MM.1S (cell line): ENCODE measurements around the gene KCNIP1.

Experiments used
- DNase-seq: peaks from one replicate; pipeline ENCODE4 v3.0.0-alpha.2; 2015
- H2AFZ ChIP-seq: fragments of 300-600 bp; sonication (generic); 2 replicates; pipeline ENCODE4 v1.6.0; 2016; ENCODE audit warnings: antibody characterized with exemption, low read length
- H3F3A ChIP-seq: fragments of 300-600 bp; sonication (generic); 2 replicates; pipeline ENCODE4 v1.6.1; 2016; ENCODE audit warnings: mild to moderate bottlenecking, antibody characterized with exemption, low read length, moderate library complexity, mixed read lengths; ENCODE audit not compliant: insufficient read depth
- H3K27ac ChIP-seq: fragments of 300-600 bp; sonication (generic); 2 replicates; pipeline ENCODE4 v1.5.1; 2016; ENCODE audit warnings: mild to moderate bottlenecking, low read length
- H3K27me3 ChIP-seq: fragments of 300-600 bp; sonication (generic); replicated peaks from 2 replicates; pipeline ENCODE4 v1.6.0; 2016; ENCODE audit warnings: low read length; ENCODE audit not compliant: insufficient read depth
- H3K36me3 ChIP-seq: fragments of 300-600 bp; sonication (generic); replicated peaks from 2 replicates; pipeline ENCODE4 v1.6.1; 2016; ENCODE audit warnings: mild to moderate bottlenecking, low read length, mixed read lengths; ENCODE audit not compliant: insufficient read depth
- H3K4me1 ChIP-seq: fragments of 300-600 bp; sonication (generic); 2 replicates; pipeline ENCODE4 v1.6.1; 2016; ENCODE audit warnings: low read length, mixed read lengths
- H3K4me2 ChIP-seq: fragments of 300-600 bp; sonication (generic); 2 replicates; pipeline ENCODE4 v1.6.0; 2016; ENCODE audit warnings: low read depth, low read length
- H3K4me3 ChIP-seq: fragments of 300-600 bp; sonication (generic); 2 replicates; pipeline ENCODE4 v1.5.1; 2016; ENCODE audit warnings: low read length, mixed read lengths
- H3K79me2 ChIP-seq: fragments of 300-600 bp; sonication (generic); 2 replicates; pipeline ENCODE4 v1.6.1; 2016; ENCODE audit warnings: mixed run types, low read length, mixed read lengths
- H3K9ac ChIP-seq: fragments of 300-600 bp; sonication (generic); 2 replicates; pipeline ENCODE4 v1.6.1; 2016; ENCODE audit warnings: low read length, mixed read lengths
- H3K9me2 ChIP-seq: fragments of 300-600 bp; sonication (generic); replicated peaks from 2 replicates; pipeline ENCODE4 v1.6.1; 2016; ENCODE audit warnings: mild to moderate bottlenecking, low read length, mixed read lengths; ENCODE audit not compliant: insufficient read depth
- H3K9me3 ChIP-seq: fragments of 300-600 bp; sonication (generic); replicated peaks from 2 replicates; pipeline ENCODE4 v1.6.1; 2016; ENCODE audit warnings: mild to moderate bottlenecking, low read length, mixed read lengths; ENCODE audit not compliant: insufficient read depth
- H4K20me1 ChIP-seq: fragments of 300-600 bp; sonication (generic); 2 replicates; pipeline ENCODE4 v1.6.1; 2016; ENCODE audit warnings: mild to moderate bottlenecking, low read length, moderate library complexity, mixed read lengths; ENCODE audit not compliant: insufficient read depth
- EZH2 ChIP-seq: fragments of 300-600 bp; sonication (generic); optimal IDR thresholded peaks from 2 replicates; pipeline ENCODE3; 2017; ENCODE audit warnings: low read depth, mild to moderate bottlenecking, antibody characterized with exemption, low read length, mixed read lengths
- EZH2phosphoT487 ChIP-seq: fragments of 300-600 bp; sonication (generic); IDR thresholded peaks from 2 replicates; pipeline ENCODE4 v1.6.1; 2018; ENCODE audit warnings: antibody characterized with exemption, low read length
- TF ChIP-seq, protein P1 (sequence below): fragments of 300-600 bp; sonication (generic); IDR thresholded peaks from 2 replicates; pipeline ENCODE4 v1.5.1; 2016; ENCODE audit warnings: antibody characterized with exemption, low read length, mixed read lengths

KCNIP1 gene

DNA sequence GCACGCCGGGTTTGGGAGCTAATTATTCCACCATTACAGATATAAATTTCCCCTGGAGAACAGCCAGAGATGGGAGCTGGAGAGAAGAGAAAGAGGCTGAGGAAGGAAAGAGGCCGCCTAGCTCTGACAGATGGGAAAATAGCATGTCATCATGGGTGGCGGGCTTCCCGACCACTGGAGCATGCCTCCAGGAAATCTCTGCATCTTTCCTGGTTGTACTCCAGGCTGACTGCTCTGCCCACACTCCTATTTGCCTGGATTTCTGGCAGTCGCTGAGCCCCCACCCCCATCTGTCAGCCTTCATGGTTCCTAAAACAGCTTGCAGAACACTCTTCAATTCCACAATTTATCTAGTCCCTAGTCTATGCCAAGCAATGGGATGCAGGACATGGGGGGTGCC lies 265.4 kb downstream of the KCNIP1 start:
- TF ChIP-seq EZH2phosphoT487: no peak
- TF ChIP-seq, protein P1, sequence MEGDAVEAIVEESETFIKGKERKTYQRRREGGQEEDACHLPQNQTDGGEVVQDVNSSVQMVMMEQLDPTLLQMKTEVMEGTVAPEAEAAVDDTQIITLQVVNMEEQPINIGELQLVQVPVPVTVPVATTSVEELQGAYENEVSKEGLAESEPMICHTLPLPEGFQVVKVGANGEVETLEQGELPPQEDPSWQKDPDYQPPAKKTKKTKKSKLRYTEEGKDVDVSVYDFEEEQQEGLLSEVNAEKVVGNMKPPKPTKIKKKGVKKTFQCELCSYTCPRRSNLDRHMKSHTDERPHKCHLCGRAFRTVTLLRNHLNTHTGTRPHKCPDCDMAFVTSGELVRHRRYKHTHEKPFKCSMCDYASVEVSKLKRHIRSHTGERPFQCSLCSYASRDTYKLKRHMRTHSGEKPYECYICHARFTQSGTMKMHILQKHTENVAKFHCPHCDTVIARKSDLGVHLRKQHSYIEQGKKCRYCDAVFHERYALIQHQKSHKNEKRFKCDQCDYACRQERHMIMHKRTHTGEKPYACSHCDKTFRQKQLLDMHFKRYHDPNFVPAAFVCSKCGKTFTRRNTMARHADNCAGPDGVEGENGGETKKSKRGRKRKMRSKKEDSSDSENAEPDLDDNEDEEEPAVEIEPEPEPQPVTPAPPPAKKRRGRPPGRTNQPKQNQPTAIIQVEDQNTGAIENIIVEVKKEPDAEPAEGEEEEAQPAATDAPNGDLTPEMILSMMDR: no peak
- TF ChIP-seq EZH2: no peak
- no peak overlapping the region for H3K4me2 ChIP-seq
- no peaks in the 10 kb centered on the region for H4K20me1 ChIP-seq
- H3K79me2 ChIP-seq: no peaks in the 10 kb centered on the region
- H3F3A ChIP-seq: no peaks in the 10 kb centered on the region
- no peaks in the 10 kb centered on the region for H3K36me3 ChIP-seq
- no peak overlapping the region for H3K9ac ChIP-seq
- H3K27me3 ChIP-seq: no peaks in the 10 kb centered on the region
- no peaks in the 10 kb centered on the region for H3K9me2 ChIP-seq
- no peaks in the 10 kb centered on the region for H3K4me1 ChIP-seq
- H3K9me3 ChIP-seq: no peaks in the 10 kb centered on the region
- no peak for DNase-seq
- H2AFZ ChIP-seq: no peak overlapping the region
- H3K4me3 ChIP-seq: no peak overlapping the region
- no peak overlapping the region for H3K27ac ChIP-seq

DNA sequence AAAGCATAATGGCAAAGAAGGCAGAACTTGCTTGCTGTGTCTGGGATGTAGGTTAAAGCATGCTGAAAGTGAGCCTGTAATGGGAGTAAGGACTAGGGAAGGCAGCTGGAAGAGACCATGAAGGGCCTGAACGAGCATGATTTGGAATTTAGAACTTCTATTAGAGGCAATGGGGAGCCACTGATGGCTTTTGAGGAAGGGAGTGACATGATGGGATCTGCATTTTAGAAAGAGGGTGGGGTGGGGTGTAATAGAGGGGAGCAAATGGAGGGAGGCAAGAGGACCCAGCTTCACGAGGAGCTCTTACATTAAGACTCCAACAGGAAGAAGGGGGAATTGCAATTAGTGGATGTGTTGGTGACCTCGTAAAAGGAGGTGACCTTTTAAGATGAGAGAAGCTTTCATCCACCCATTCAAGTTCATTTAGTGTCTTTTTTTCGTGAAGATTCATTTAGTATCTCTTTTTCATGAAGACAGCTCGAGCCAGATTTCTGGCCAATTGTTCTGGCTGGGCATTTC lies 266.1 kb downstream of the KCNIP1 start:
- TF ChIP-seq, protein P1: no peak
- no peak for TF ChIP-seq EZH2phosphoT487
- TF ChIP-seq EZH2: no peak
- Histone ChIP-seq H3K4me2 (no peak overlapping the region), H2AFZ (no peak overlapping the region), H3K27me3 (no peaks in the 10 kb centered on the region), H3K79me2 (no peaks in the 10 kb centered on the region), H3K9me3 (no peaks in the 10 kb centered on the region), H3F3A (no peaks in the 10 kb centered on the region), H3K27ac (no peak overlapping the region), H3K9ac (no peak overlapping the region), H4K20me1 (no peaks in the 10 kb centered on the region), H3K36me3 (no peaks in the 10 kb centered on the region), H3K4me1 (no peaks in the 10 kb centered on the region), H3K9me2 (no peaks in the 10 kb centered on the region), H3K4me3 (no peak overlapping the region)
- DNase-seq: no peak

DNA sequence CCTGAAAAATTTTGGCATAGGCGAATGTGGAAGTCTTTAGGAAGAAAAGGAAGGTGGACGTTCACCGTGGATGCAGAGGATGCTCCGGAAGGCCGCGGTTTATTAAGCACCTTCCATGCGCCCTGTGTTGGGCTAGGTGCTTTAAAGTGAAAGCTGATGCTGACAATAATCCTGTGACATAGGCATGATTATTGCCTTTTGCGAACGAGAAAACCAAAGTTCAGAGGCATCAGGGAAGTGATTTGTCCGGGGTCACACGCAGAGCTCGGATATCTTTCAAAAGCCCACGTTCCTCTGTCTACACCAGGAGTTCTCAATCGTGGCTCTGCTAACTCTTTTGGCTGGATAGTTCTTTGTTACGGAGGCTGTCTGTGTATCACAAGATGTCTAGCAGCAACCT lies 267.7 kb downstream of the KCNIP1 start:
- peaks cover 4% of the 10 kb centered on the region; the same call in 1 of the 2 replicates for H3F3A ChIP-seq
- H3K27me3 ChIP-seq: no peaks in the 10 kb centered on the region
- no peak overlapping the region for H3K4me3 ChIP-seq
- H3K79me2 ChIP-seq: no peaks in the 10 kb centered on the region
- H2AFZ ChIP-seq: no peak overlapping the region
- no peak for DNase-seq
- H3K9me2 ChIP-seq: no peaks in the 10 kb centered on the region
- peaks cover 11% of the 10 kb centered on the region for H3K4me1 ChIP-seq
- H4K20me1 ChIP-seq: no peaks in the 10 kb centered on the region
- H3K27ac ChIP-seq: no peak overlapping the region
- no peaks in the 10 kb centered on the region for H3K36me3 ChIP-seq
- H3K9me3 ChIP-seq: no peaks in the 10 kb centered on the region
- H3K4me2 ChIP-seq: no peak overlapping the region
- TF ChIP-seq EZH2 (no peak), EZH2phosphoT487 (no peak)
- TF ChIP-seq, protein P1: no peak
- no peak overlapping the region for H3K9ac ChIP-seq
